PC-9 (cell line): ENCODE results near the gene AKT1. TPM values are rescaled to one million over a fixed set of nuclear protein-coding genes. Genes with fewer than 3 reads are reported as not detected.

Source experiments
- BruUV-seq: library from RNA; stranded (reverse); fragments of 400-500 nt; replicated peaks from 2 replicates; lab custom pipeline; 2021; lab: Mats Ljungman, UMichigan
- CTCF ChIA-PET: fragments of 300-600 bp; sonication (Branson Sonifier 250); formaldehyde crosslinking; loops from one replicate; lab custom pipeline; 2022; ENCODE audit warnings: antibody characterized with exemption; lab: Charles Lee
- POLR2A ChIA-PET: fragments of 300-600 bp; sonication (Branson Sonifier 250); formaldehyde crosslinking; loops from one replicate; lab custom pipeline; 2022; ENCODE audit warnings: antibody characterized with exemption; ENCODE audit not compliant: unreplicated experiment; lab: Charles Lee
- DNase-seq, 2 experiments: peaks; one replicate each; pipeline versions ENCODE4 v3.0.0 to v3.0.0-alpha.2; 2015 to 2022; ENCODE audit warnings: mixed read lengths in 1 of 2
- H2AFZ ChIP-seq: fragments of 200-600 bp; sonication (generic); 2 replicates; pipeline ENCODE4 v1.8.1; 2017; ENCODE audit warnings: antibody characterized with exemption
- H3F3A ChIP-seq: fragments of 200-600 bp; sonication (generic); 2 replicates; pipeline ENCODE4 v1.8.1; 2017; ENCODE audit warnings: antibody characterized with exemption, mild to moderate bottlenecking, low read depth; ENCODE audit not compliant: insufficient read depth
- H3K27ac ChIP-seq: fragments of 200-600 bp; sonication (generic); 2 replicates; pipeline ENCODE4 v1.6.1; 2016; ENCODE audit warnings: mixed run types
- H3K27me3 ChIP-seq: fragments of 200-600 bp; sonication (generic); 2 replicates; pipeline ENCODE4 v1.6.1; 2016; ENCODE audit warnings: low read depth, mixed run types; ENCODE audit not compliant: insufficient read depth
- H3K36me3 ChIP-seq: fragments of 200-600 bp; sonication (generic); 2 replicates; pipeline ENCODE4 v1.6.1; 2016; ENCODE audit warnings: low read depth, mixed run types
- H3K4me1 ChIP-seq: fragments of 200-600 bp; sonication (generic); replicated peaks from 2 replicates; pipeline ENCODE4 v1.6.1; 2016; ENCODE audit warnings: mixed run types; ENCODE audit not compliant: insufficient read depth
- H3K4me2 ChIP-seq: fragments of 200-600 bp; sonication (generic); 2 replicates; pipeline ENCODE4 v1.6.1; 2017; ENCODE audit warnings: mixed run types
- H3K4me3 ChIP-seq: fragments of 200-600 bp; sonication (generic); 2 replicates; pipeline ENCODE4 v1.6.1; 2016; ENCODE audit warnings: mixed run types
- H3K79me2 ChIP-seq: fragments of 200-600 bp; sonication (generic); 2 replicates; pipeline ENCODE4 v1.6.1; 2017; ENCODE audit warnings: low read depth, mixed run types
- H3K9me2 ChIP-seq: fragments of 200-600 bp; sonication (generic); 2 replicates; pipeline ENCODE4 v1.8.1; 2017; ENCODE audit warnings: mild to moderate bottlenecking; ENCODE audit not compliant: insufficient read depth
- H3K9me3 ChIP-seq: fragments of 200-600 bp; sonication (generic); 2 replicates; pipeline ENCODE4 v1.8.1; 2016; ENCODE audit warnings: low read depth; ENCODE audit not compliant: insufficient read depth
- H4K20me1 ChIP-seq: fragments of 200-600 bp; sonication (generic); 2 replicates; pipeline ENCODE4 v1.8.1; 2017; ENCODE audit not compliant: insufficient read depth
- CTCF ChIP-seq: fragments of 200-600 bp; sonication (generic); conservative IDR thresholded peaks from 2 replicates; pipeline ENCODE4 v1.6.1; 2017; ENCODE audit warnings: mixed run types, antibody characterized with exemption, mild to moderate bottlenecking, moderate library complexity
- EZH2 ChIP-seq: fragments of 200-600 bp; sonication (generic); IDR thresholded peaks from 2 replicates; pipeline ENCODE4 v1.8.0; 2017; ENCODE audit warnings: antibody characterized with exemption, low read depth
- intact Hi-C: fragments of 100-400 bp; cut with micrococcal nuclease; formaldehyde crosslinking; loops from one replicate; pipeline ENCODE4 v1.10.0; 2022; ENCODE audit not compliant: unreplicated experiment
- total RNA-seq: library from RNA; stranded (reverse); gene quantifications from 2 replicates; pipeline ENCODE4 v1.2.3, GENCODE V29; 2021

AKT1 gene
- total RNA-seq, 1 experiment from 2014 or later: 107 TPM

- no TSS peak for BruUV-seq
These were observed 23.4 kb downstream of the AKT1 start for GRCh38 chr14:104771918-104772706.

GRCh38 chr14:104771374-104771773 lies 24.2 kb downstream of the AKT1 start:
- no peaks in the 10 kb centered on the region for H3K27me3 ChIP-seq
- DNase-seq: no peak
- no peak overlapping the region for H3K27ac ChIP-seq
- intact Hi-C loops: no loop called here
- no peak overlapping the region for H3K4me3 ChIP-seq
- H4K20me1 ChIP-seq: no peaks in the 10 kb centered on the region
- CTCF ChIA-PET: no interaction called here
- peaks cover 23% of the 10 kb centered on the region; the same call in 1 of the 2 replicates for H3F3A ChIP-seq
- no peak overlapping the region for H3K4me2 ChIP-seq
- BruUV-seq: no TSS peak
- TF ChIP-seq EZH2: no peak
- TF ChIP-seq CTCF: no peak
- no peaks in the 10 kb centered on the region for H3K79me2 ChIP-seq
- POLR2A ChIA-PET: no interaction called here
- H2AFZ ChIP-seq: no peak overlapping the region
- no peaks in the 10 kb centered on the region for H3K9me2 ChIP-seq
- peaks cover 3% of the 10 kb centered on the region; the same call in 1 of the 2 replicates for H3K4me1 ChIP-seq
- H3K36me3 ChIP-seq: no peaks in the 10 kb centered on the region; the same call in 1 of the 2 replicates
- H3K9me3 ChIP-seq: no peaks in the 10 kb centered on the region

More at GRCh38 chr14:104771918-104772706, 23.4 kb downstream of the AKT1 start:
- no peaks in the 10 kb centered on the region for H4K20me1 ChIP-seq
- H3F3A ChIP-seq: peaks cover 23% of the 10 kb centered on the region; the same call in 1 of the 2 replicates
- no peak overlapping the region for H3K4me2 ChIP-seq
- POLR2A ChIA-PET: no interaction called here
- no peaks in the 10 kb centered on the region for H3K9me2 ChIP-seq
- CTCF ChIA-PET: no interaction called here
- no peaks in the 10 kb centered on the region for H3K27me3 ChIP-seq
- no peak overlapping the region for H2AFZ ChIP-seq
- H3K4me1 ChIP-seq: peaks cover 3% of the 10 kb centered on the region; the same call in 1 of the 2 replicates
- H3K9me3 ChIP-seq: no peaks in the 10 kb centered on the region
- TF ChIP-seq CTCF (no peak), EZH2 (no peak)
- intact Hi-C loops: no loop called here
- no peak for DNase-seq
- H3K4me3 ChIP-seq: no peak overlapping the region
- H3K79me2 ChIP-seq: no peaks in the 10 kb centered on the region
- H3K27ac ChIP-seq: no peak overlapping the region
- H3K36me3 ChIP-seq: no peaks in the 10 kb centered on the region; the same call in 1 of the 2 replicates

- H3K27ac ChIP-seq: no peak overlapping the region
- no peak overlapping the region for H3K4me2 ChIP-seq
- H3K4me3 ChIP-seq: no peak overlapping the region
- no peaks in the 10 kb centered on the region for H3K27me3 ChIP-seq
- POLR2A ChIA-PET: no interaction called here
- peaks cover 3% of the 10 kb centered on the region; the same call in 1 of the 2 replicates for H3K4me1 ChIP-seq
- H3K9me3 ChIP-seq: no peaks in the 10 kb centered on the region
- intact Hi-C loops: no loop called here
- no peaks in the 10 kb centered on the region for H4K20me1 ChIP-seq
- no peak overlapping the region for H2AFZ ChIP-seq
- peaks cover 23% of the 10 kb centered on the region; the same call in 1 of the 2 replicates for H3F3A ChIP-seq
- H3K36me3 ChIP-seq: no peaks in the 10 kb centered on the region; the same call in 1 of the 2 replicates
- DNase-seq: no peak
- no peaks in the 10 kb centered on the region for H3K9me2 ChIP-seq
- no peaks in the 10 kb centered on the region for H3K79me2 ChIP-seq
- TF ChIP-seq EZH2 (no peak), CTCF (peak; percentile 54; the same call in 1 of the 2 replicates)
- CTCF ChIA-PET: interaction anchor here (0.7 kb wide), 1 partner anchor 504 kb away, joined by 4 read pairs; no protein-coding TSS in a partner anchor
- BruUV-seq: no TSS peak
These were observed 24.7 kb downstream of the AKT1 start for GRCh38 chr14:104770851-104771272.
